Mesothelial cell of epicardium (in vitro differentiated cells): ENCODE results near the gene DCP2. TPM values are rescaled to one million over a fixed set of nuclear protein-coding genes. Genes with fewer than 3 reads are reported as not detected.

ENCODE experiments used
- DNase-seq, 2 experiments: peaks; one replicate each; pipeline ENCODE4 v3.0.0; 2021; ENCODE audit warnings: low spot score in 2 of 2; ENCODE audit not compliant: unreplicated experiment in 2 of 2
- H3K27ac Mint-ChIP-seq: 2 replicates; pipeline ENCODE4 v1.8.0; 2021; ENCODE audit warnings: mixed read lengths
- H3K27me3 Mint-ChIP-seq: 2 replicates; pipeline ENCODE4 v1.8.0; 2021; ENCODE audit warnings: low read depth, mixed read lengths
- H3K36me3 Mint-ChIP-seq: 2 replicates; pipeline ENCODE4 v1.8.0; 2021; ENCODE audit warnings: mixed read lengths
- H3K4me1 Mint-ChIP-seq: 2 replicates; pipeline ENCODE4 v1.8.0; 2021; ENCODE audit warnings: mixed read lengths
- H3K4me3 Mint-ChIP-seq: 2 replicates; pipeline ENCODE4 v1.8.0; 2021; ENCODE audit warnings: mild to moderate bottlenecking, moderate library complexity, mixed read lengths
- H3K9me3 Mint-ChIP-seq: 2 replicates; pipeline ENCODE4 v1.8.0; 2021; ENCODE audit warnings: mixed read lengths
- CTCF ChIP-seq: fragments of 200-600 bp; sonication (generic); IDR thresholded peaks from one replicate; pipeline ENCODE4 v1.5.0; 2021; ENCODE audit warnings: antibody characterized with exemption; ENCODE audit not compliant: unreplicated experiment
- total RNA-seq: library from RNA; stranded (reverse); gene quantifications from 3 replicates; pipeline ENCODE4 v1.2.1, GENCODE V29; 2021

DCP2 gene
- total RNA-seq, 1 donor from 2014 or later, result 88.5 TPM

DNA sequence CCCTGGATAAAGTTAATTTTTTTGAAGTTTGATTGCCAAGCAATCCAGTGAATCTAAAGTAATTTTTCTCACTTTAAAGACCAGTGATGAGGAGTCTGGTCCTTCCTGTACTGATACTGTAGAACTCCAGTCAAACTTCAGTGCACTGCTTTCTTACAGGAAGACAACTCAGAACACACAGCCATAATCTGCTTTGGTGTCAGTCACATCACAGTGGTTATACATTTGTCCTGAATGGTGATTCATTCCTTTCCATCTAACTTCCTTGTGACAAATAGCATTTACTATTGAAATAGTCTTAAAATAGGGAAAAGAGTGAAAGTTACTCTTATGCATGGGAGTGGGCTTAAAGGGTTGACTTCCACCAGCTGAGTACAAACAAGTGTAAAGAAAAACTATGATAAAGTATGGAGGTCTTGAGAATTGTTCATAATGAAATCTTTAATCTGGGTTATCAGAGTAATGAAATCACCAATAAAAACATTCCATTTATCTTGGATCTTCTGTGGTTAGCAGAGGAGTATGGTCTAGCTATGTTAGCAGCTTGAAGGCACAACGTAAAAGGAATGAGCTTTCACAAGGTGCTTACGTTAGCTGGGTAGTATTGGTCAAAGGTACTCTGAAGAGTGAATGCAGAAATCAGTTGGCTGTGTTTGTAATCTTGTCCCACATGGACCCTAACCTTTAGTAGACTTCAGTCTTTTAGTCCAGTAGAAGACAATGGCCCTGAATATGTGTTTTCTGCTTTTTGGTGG lies 41.5 kb downstream of the DCP2 start:
- peaks cover 4% of the 10 kb centered on the region for H3K4me1 Mint-ChIP-seq
- DNase-seq, result no peak

GRCh38 chr5:113020461-113021273 lies 44.1 kb downstream of the DCP2 start:
- Mint-ChIP-seq H3K27me3 (no peaks in the 10 kb centered on the region), H3K36me3 (peaks cover 21% of the 10 kb centered on the region), H3K27ac (no peak overlapping the region), H3K4me3 (no peak overlapping the region), H3K4me1 (peaks cover 4% of the 10 kb centered on the region), H3K9me3 (no peaks in the 10 kb centered on the region)
- TF ChIP-seq CTCF, result no peak
- no peak for DNase-seq

More for the DNA sequence above, 41.5 kb downstream of the DCP2 start:
- no peak overlapping the region for H3K4me3 Mint-ChIP-seq
- H3K27me3 Mint-ChIP-seq, result no peaks in the 10 kb centered on the region
- no peak for TF ChIP-seq CTCF
- no peaks in the 10 kb centered on the region for H3K9me3 Mint-ChIP-seq
- H3K36me3 Mint-ChIP-seq, result peaks cover 22% of the 10 kb centered on the region
- no peak overlapping the region for H3K27ac Mint-ChIP-seq

GRCh38 chr5:113022661-113023060 lies 46.1 kb downstream of the DCP2 start:
- Mint-ChIP-seq H3K27ac (no peak overlapping the region), H3K36me3 (peaks cover 28% of the 10 kb centered on the region), H3K27me3 (no peaks in the 10 kb centered on the region), H3K4me3 (no peak overlapping the region), H3K4me1 (peaks cover 4% of the 10 kb centered on the region), H3K9me3 (no peaks in the 10 kb centered on the region)
- no peak for DNase-seq
- no peak for TF ChIP-seq CTCF

- no peak for TF ChIP-seq CTCF
- DNase-seq, result no peak
- Mint-ChIP-seq H3K36me3 (peaks cover 33% of the 10 kb centered on the region), H3K27me3 (no peaks in the 10 kb centered on the region), H3K9me3 (no peaks in the 10 kb centered on the region), H3K27ac (no peak overlapping the region), H3K4me1 (peaks cover 4% of the 10 kb centered on the region), H3K4me3 (no peak overlapping the region)
Observed at GRCh38 chr5:113024076-113024697, 47.6 kb downstream of the DCP2 start.

GRCh38 chr5:113025596-113025995 lies 49.0 kb downstream of the DCP2 start:
- H3K36me3 Mint-ChIP-seq, result peaks cover 39% of the 10 kb centered on the region
- no peaks in the 10 kb centered on the region for H3K9me3 Mint-ChIP-seq
- H3K27ac Mint-ChIP-seq, result no peak overlapping the region
- no peak for TF ChIP-seq CTCF
- peaks cover 4% of the 10 kb centered on the region for H3K4me1 Mint-ChIP-seq
- DNase-seq, result no peak
- no peaks in the 10 kb centered on the region for H3K27me3 Mint-ChIP-seq
- no peak overlapping the region for H3K4me3 Mint-ChIP-seq
